Measurements from ENCODE around the gene TIPIN.

- TF ChIP-seq CTCF (tag by site-specific recombination; IDR thresholded peaks at IDR 0.05), result no peak
- TF ChIP-seq ATF2 (tag by site-specific recombination; IDR thresholded peaks at IDR 0.05; ENCODE audit: low read depth), result no peak
- TF ChIP-seq ZNF600 (tag by site-specific recombination; IDR thresholded peaks at IDR 0.05), result no peak
- TF ChIP-seq ZNF555 (tag by site-specific recombination; conservative IDR thresholded peaks at IDR 0.05), result no peak
- no peak for TF ChIP-seq ZNF621 (tag by site-specific recombination; IDR thresholded peaks at IDR 0.05)
- TF ChIP-seq ZNF404 (tag by site-specific recombination; IDR thresholded peaks at IDR 0.05), result no peak
- TF ChIP-seq TRIM28 (IDR thresholded peaks at IDR 0.05; ENCODE audit: borderline replicate concordance, low read length), result no peak
- TF ChIP-seq BCL11A (tag by site-specific recombination; IDR thresholded peaks at IDR 0.05; ENCODE audit: low read depth), result no peak
- TF ChIP-seq ZNF362 (tag by site-specific recombination; IDR thresholded peaks at IDR 0.05), result no peak
- TF ChIP-seq ZNF623 (tag by site-specific recombination; IDR thresholded peaks at IDR 0.05), result no peak
- TF ChIP-seq ZNF114 (tag by site-specific recombination; IDR thresholded peaks at IDR 0.05), result no peak
Measured at GRCh38 chr15:66364944-66365528, 8.6 kb upstream of the TIPIN start.
